ENCODE results near the gene AUTS2. TPM values are rescaled to one million over a fixed set of nuclear protein-coding genes. Genes with fewer than 3 reads are reported as not detected.

AUTS2 gene
- polyA plus RNA-seq, 1 donor (not counting 4 experiments of a cell fraction or from before 2014, with no cell fraction given): 4.7 TPM

DNA sequence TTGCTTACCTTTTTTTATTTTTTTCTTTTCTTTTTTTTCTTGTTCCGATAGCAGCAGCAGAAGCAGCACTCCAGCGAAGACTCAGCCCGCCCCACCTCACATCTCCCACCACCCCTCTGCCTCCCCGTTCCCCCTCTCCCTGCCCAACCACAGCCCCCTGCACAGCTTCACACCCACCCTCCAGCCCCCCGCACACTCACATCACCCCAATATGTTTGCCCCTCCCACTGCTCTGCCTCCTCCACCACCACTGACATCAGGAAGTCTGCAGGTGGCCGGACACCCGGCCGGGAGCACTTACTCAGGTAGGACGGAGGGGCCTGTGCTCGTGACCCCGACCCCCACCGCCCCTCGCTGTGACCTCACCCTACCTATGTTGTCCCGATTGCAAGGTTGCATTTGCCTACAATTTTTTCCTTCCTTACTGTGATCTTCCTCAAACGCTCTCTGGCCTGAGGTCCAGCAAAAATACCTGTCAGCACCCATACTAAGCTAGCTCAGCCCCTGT, 1166.5 kb downstream of the AUTS2 start:
- FAIRE-seq (no peak), DNase-seq (ENCODE audit: low read depth, low spot score) (no peak)
- TF ChIP-seq EZH2 (IDR thresholded peaks at IDR 0.05; ENCODE audit: low read length) (no peak), CTCF (optimal IDR thresholded peaks at IDR 0.05 in 1 of 3, IDR thresholded peaks at IDR 0.05 in 1 of 3, conservative IDR thresholded peaks at IDR 0.05 in 1 of 3; ENCODE audit: extremely low read depth in 1 of 3, insufficient read depth in 2 of 3, low read length in 3 of 3) (no peak)
- H2AFZ ChIP-seq (ENCODE audit: control insufficient read depth, low read length): no peak overlapping the region
- peaks cover 11 to 12% of the 10 kb centered on the region in 2 experiments for H3K36me3 ChIP-seq (ENCODE audit: control insufficient read depth in 2 of 2, extremely low read depth in 1 of 2, insufficient read depth in 2 of 2, low read length in 2 of 2)
- H3K27ac ChIP-seq (ENCODE audit: control insufficient read depth, insufficient read depth, low read length): no peak overlapping the region
- no peaks in the 10 kb centered on the region for H3K9me3 ChIP-seq (ENCODE audit: control insufficient read depth, low read depth, low read length)
- H3K27me3 ChIP-seq (ENCODE audit: control insufficient read depth, extremely low read depth, insufficient read depth, low read length): no peaks in the 10 kb centered on the region
- H3K4me3 ChIP-seq (ENCODE audit: control insufficient read depth in 2 of 3, extremely low read depth in 1 of 3, insufficient read depth in 2 of 3, low read depth in 1 of 3, low read length in 3 of 3): no peak overlapping the region
- H3K9me1 ChIP-seq (ENCODE audit: control insufficient read depth, extremely low read depth, insufficient read depth, low read length): peaks cover 2% of the 10 kb centered on the region
- H3K4me1 ChIP-seq (ENCODE audit: control insufficient read depth, extremely low read depth, insufficient read depth, low read length): no peaks in the 10 kb centered on the region
- dilution Hi-C loops (cut with MboI; ENCODE audit: extremely low pct_ligation_motif_present, low sequenced_read_pairs): no loop called here
- H3K79me2 ChIP-seq (ENCODE audit: control insufficient read depth, insufficient read depth, low read length): peaks cover 12% of the 10 kb centered on the region
- no peaks in the 10 kb centered on the region for H4K20me1 ChIP-seq (ENCODE audit: control insufficient read depth, extremely low read depth, insufficient read depth, low read length)
- H3K9ac ChIP-seq (ENCODE audit: control insufficient read depth, extremely low read depth, insufficient read depth, low read length): no peak overlapping the region
- no peak overlapping the region for H3K4me2 ChIP-seq (ENCODE audit: control insufficient read depth, extremely low read depth, insufficient read depth, low read depth, low read length)

GRCh38 chr7:70765651-70766050, 1167.4 kb downstream of the AUTS2 start:
- FAIRE-seq (no peak), DNase-seq (ENCODE audit: low read depth, low spot score) (no peak)
- Histone ChIP-seq H3K4me3 (ENCODE audit: control insufficient read depth in 2 of 3, extremely low read depth in 1 of 3, insufficient read depth in 2 of 3, low read depth in 1 of 3, low read length in 3 of 3) (no peak overlapping the region), H3K79me2 (ENCODE audit: control insufficient read depth, insufficient read depth, low read length) (peaks cover 6% of the 10 kb centered on the region), H3K9me1 (ENCODE audit: control insufficient read depth, extremely low read depth, insufficient read depth, low read length) (no peaks in the 10 kb centered on the region), H3K9me3 (ENCODE audit: control insufficient read depth, low read depth, low read length) (no peaks in the 10 kb centered on the region), H3K27ac (ENCODE audit: control insufficient read depth, insufficient read depth, low read length) (no peak overlapping the region), H2AFZ (ENCODE audit: control insufficient read depth, low read length) (no peak overlapping the region), H3K27me3 (ENCODE audit: control insufficient read depth, extremely low read depth, insufficient read depth, low read length) (no peaks in the 10 kb centered on the region), H3K4me2 (ENCODE audit: control insufficient read depth, extremely low read depth, insufficient read depth, low read depth, low read length) (no peak overlapping the region), H4K20me1 (ENCODE audit: control insufficient read depth, extremely low read depth, insufficient read depth, low read length) (no peaks in the 10 kb centered on the region), H3K36me3 (ENCODE audit: control insufficient read depth in 2 of 2, extremely low read depth in 1 of 2, insufficient read depth in 2 of 2, low read length in 2 of 2) (peaks cover 11 to 12% of the 10 kb centered on the region in 2 experiments), H3K9ac (ENCODE audit: control insufficient read depth, extremely low read depth, insufficient read depth, low read length) (no peak overlapping the region), H3K4me1 (ENCODE audit: control insufficient read depth, extremely low read depth, insufficient read depth, low read length) (no peaks in the 10 kb centered on the region)
- no peak for TF ChIP-seq CTCF (optimal IDR thresholded peaks at IDR 0.05 in 1 of 3, IDR thresholded peaks at IDR 0.05 in 1 of 3, conservative IDR thresholded peaks at IDR 0.05 in 1 of 3; ENCODE audit: extremely low read depth in 1 of 3, insufficient read depth in 2 of 3, low read length in 3 of 3)
- TF ChIP-seq EZH2 (IDR thresholded peaks at IDR 0.05; ENCODE audit: low read length): no peak
- dilution Hi-C loops (cut with MboI; ENCODE audit: extremely low pct_ligation_motif_present, low sequenced_read_pairs): no loop called here
